Right renal cortex interstitium (tissue), 3 donors: ENCODE results near the gene EID3. TPM values are rescaled to one million over a fixed set of nuclear protein-coding genes. Genes with fewer than 3 reads are reported as not detected.
"Not testable (repeated sequence)": the region's sequence is repeated elsewhere in the genome, so short reads cannot be mapped to it uniquely, and the experiment has no call there.

Source experiments
- DNase-seq, 3 donors: peaks; one replicate each; pipeline ENCODE4 v3.0.0-alpha.2; 2013; ENCODE audit warnings: low read depth in 3 of 3, low spot score in 2 of 3
- polyA plus RNA-seq, 3 donors: library from polyadenylated mRNA; unstranded; fragments of 120-200 nt; gene quantifications; one replicate each; pipeline ENCODE4 v1.2.1, GENCODE V29; 2013; ENCODE audit not compliant: insufficient read length in 3 of 3

The EID3 gene
- polyA plus RNA-seq, 3 donors, result 4.4 to 4.9 (median 4.7) TPM

GRCh38 chr12:104310751-104311633, 7.5 kb downstream of the EID3 start:
- DNase-seq, result no peak

- DNase-seq, result no peak
Measured at GRCh38 chr12:104312202-104312601, 8.7 kb downstream of the EID3 start.

- DNase-seq, result no peak
Measured at GRCh38 chr12:104312654-104313053, 9.1 kb downstream of the EID3 start.

GRCh38 chr12:104313568-104314241, 10.2 kb downstream of the EID3 start:
- DNase-seq, result no peak

- DNase-seq, result no peak
Measured at GRCh38 chr12:104314242-104314614, 10.7 kb downstream of the EID3 start.

GRCh38 chr12:104315326-104316224, 12.0 kb downstream of the EID3 start:
- DNase-seq, result no peak

GRCh38 chr12:104316936-104317335, 13.4 kb downstream of the EID3 start:
- no peak for DNase-seq

- no peak for DNase-seq
Measured at GRCh38 chr12:104317538-104318210, 14.1 kb downstream of the EID3 start.

GRCh38 chr12:104319028-104319427, 15.5 kb downstream of the EID3 start:
- DNase-seq, result no peak

GRCh38 chr12:104319918-104320626, 16.5 kb downstream of the EID3 start:
- no peak for DNase-seq

- DNase-seq, result no peak
Measured at GRCh38 chr12:104320627-104321024, 17.1 kb downstream of the EID3 start.

GRCh38 chr12:104321949-104322348, 18.4 kb downstream of the EID3 start:
- DNase-seq, result no peak

- DNase-seq, result not testable (repeated sequence)
Measured at GRCh38 chr12:104322533-104322932, 19.0 kb downstream of the EID3 start.

- DNase-seq, result no peak
Measured at GRCh38 chr12:104323899-104324298, 20.4 kb downstream of the EID3 start.

GRCh38 chr12:104328278-104328677, 24.7 kb downstream of the EID3 start:
- not testable (repeated sequence) for DNase-seq

GRCh38 chr12:104328790-104329189, 25.3 kb downstream of the EID3 start:
- DNase-seq, result no peak

GRCh38 chr12:104329707-104330532, 26.4 kb downstream of the EID3 start:
- DNase-seq, result no peak

GRCh38 chr12:104331376-104331775, 27.8 kb downstream of the EID3 start:
- DNase-seq, result no peak

- DNase-seq, result not testable (repeated sequence)
Measured at GRCh38 chr12:104332273-104332672, 28.7 kb downstream of the EID3 start.
